Pancreas (tissue), 10 donors: Measurements from ENCODE around the gene COTL1. TPM values are rescaled to one million over a fixed set of nuclear protein-coding genes. Genes with fewer than 3 reads are reported as not detected.
A peak's percentile ranks its signal among the peaks of the same experiment; 100 is the strongest.
"Not testable (repeated sequence)": the region's sequence is repeated elsewhere in the genome, so short reads cannot be mapped to it uniquely, and the experiment has no call there.

Experiments
- ATAC-seq, 4 donors: fragments of 200-7000 bp; cut with Tn5 transposase; one replicate each; pipeline versions ENCODE4 v1.8.0 to v1.9.1; 2020; ENCODE audit warnings: mild to moderate bottlenecking in 4 of 4, moderate library complexity in 4 of 4
- DNase-seq, 6 donors: peaks; one replicate each; pipeline ENCODE4 v3.0.0-alpha.2; 2020
- FAIRE-seq: peaks from 2 replicates; lab custom pipeline; 2012; peaks lifted over from hg19 to GRCh38; lab: Jason Lieb, UNC
- H3K27ac ChIP-seq, 4 donors: fragments of 200-600 bp; sonication (generic); 1 replicate in 3 of 4; 2 replicates in 1 of 4; pipeline versions ENCODE4 v1.5.0 to v1.8.0; 2020
- H3K27me3 ChIP-seq, 4 donors: fragments of 200-600 bp; one replicate each; pipeline ENCODE4 v1.8.0; 2021
- H3K36me3 ChIP-seq, 3 donors: fragments of 200-600 bp; sonication (generic) in 1 of 3; one replicate each; pipeline versions ENCODE4 v1.5.0 to v1.8.0; 2020 to 2021
- H3K4me1 ChIP-seq, 3 donors: fragments of 200-600 bp; one replicate each; pipeline ENCODE4 v1.8.0; 2021
- H3K4me3 ChIP-seq, 4 donors: fragments of 200-600 bp; sonication (generic) in 2 of 4; one replicate each; pipeline versions ENCODE4 v1.5.0 to v1.8.0; 2020 to 2021
- H3K9me3 ChIP-seq, 4 donors: fragments of 200-600 bp; one replicate each; pipeline ENCODE4 v1.8.0; 2021
- CTCF ChIP-seq, 4 donors: fragments of 200-600 bp; sonication (generic) in 3 of 4; IDR thresholded peaks; one replicate each; pipeline versions ENCODE4 v1.5.0 to v1.8.0; 2021; ENCODE audit warnings: antibody characterized with exemption in 4 of 4
- WGBS, 2 donors: extraction: QIAGEN DNeasy Blood & Tissue Kit; methylation state at CpG; one replicate each; pipeline ENCODE4 v1.1.7; 2013; 5-methylcytosine and 5-hydroxymethylcytosine counted together
- intact Hi-C, 3 donors: fragments of 100-400 bp; cut with DNase I; formaldehyde crosslinking; loops; one replicate each; pipeline versions ENCODE4 v1.11.1 to v1.14.2; 2022
- polyA plus RNA-seq, 2 donors: library from polyadenylated mRNA; stranded (reverse); fragments of 200-250 nt; gene quantifications; one replicate each; pipeline ENCODE4 v1.2.3, GENCODE V29; 2013
- total RNA-seq, 6 donors: library from RNA; stranded (reverse); fragmentation: NEBNext Ultra II Directional in 4 of 6; extraction: Animal tissue kit (Norgen Biotek cat#: 25700) in 4 of 6; gene quantifications; one replicate each; pipeline versions ENCODE4 v1.2.1 to v1.2.4, GENCODE V29; 2021 to 2023
- donor health status: healthy with polysubstance abuse.
- donor health status: DM: no; HTN: no; CAD: no; lungs with moderate emphysema.
- donor health status: DM: no; HTN: no; CAD: no.
- donor health status: control.
- donor health status: control.
- donor health status: Bipolar disorder and iron deficiency.
- donor health status: DM: yes; HTN: yes; CAD: no.
- donor health status: DM: no; HTN: no; CAD: no.
- donor health status: DM: no; HTN: no; CAD: no.
- donor health status: DM: yes; HTN: yes; CAD: no.

The COTL1 gene
- total and polyA plus RNA-seq, 8 donors = 6.8 to 44.3 (median 19.1) TPM

- H3K4me3 ChIP-seq = no peak overlapping the region
- intact Hi-C loops = no loop called here
- no peaks in the 10 kb centered on the region for H3K27me3 ChIP-seq
- whole genome bisulfite sequencing, 2 donors = 52 to 54% methylated on average over 29 of the region's 29 CpGs
- DNase-seq (no peak), FAIRE-seq (no peak), ATAC-seq (peak in 3 of 4 donors; percentile 9 to 29 (median 21))
- no peaks in the 10 kb centered on the region for H3K9me3 ChIP-seq
- H3K27ac ChIP-seq = peak overlapping the region in 3 of 4 donors; percentile 10 to 55 (median 12)
- no peaks in the 10 kb centered on the region for H3K36me3 ChIP-seq
- peaks cover 0 to 7% (median 0%) of the 10 kb centered on the region in 3 donors for H3K4me1 ChIP-seq
- TF ChIP-seq CTCF (IDR thresholded peaks at IDR 0.05) = no peak
These were observed 90.9 kb downstream of the COTL1 start for GRCh38 chr16:84526794-84527531.

- DNase-seq, H3K9me3 ChIP-seq, H3K27ac ChIP-seq, H3K36me3 ChIP-seq, H3K4me1 ChIP-seq, H3K4me3 ChIP-seq, H3K27me3 ChIP-seq, intact Hi-C loops, FAIRE-seq: not testable (repeated sequence)
- ATAC-seq = peak in 1 of 4 donors; percentile 29
- 64 to 69% methylated on average over 16 to 19 of the region's 21 CpGs for WGBS, 2 donors
These were observed 92.8 kb downstream of the COTL1 start for GRCh38 chr16:84524941-84525581.

- Histone ChIP-seq H3K4me3 (no peak overlapping the region), H3K9me3 (no peaks in the 10 kb centered on the region), H3K36me3 (no peaks in the 10 kb centered on the region), H3K27me3 (no peaks in the 10 kb centered on the region), H3K4me1 (peaks cover 0 to 7% (median 0%) of the 10 kb centered on the region in 3 donors), H3K27ac (no peak overlapping the region)
- WGBS, 2 donors = 77 to 80% methylated on average over 14 of the region's 14 CpGs
- ATAC-seq = no peak
- intact Hi-C loops = no loop called here
- TF ChIP-seq CTCF (IDR thresholded peaks at IDR 0.05) = no peak
- no peak for FAIRE-seq
- no peak for DNase-seq
These were observed 93.4 kb downstream of the COTL1 start for GRCh38 chr16:84524346-84524920.

- TF ChIP-seq CTCF (IDR thresholded peaks at IDR 0.05) = no peak
- H3K9me3 ChIP-seq = no peaks in the 10 kb centered on the region
- no peaks in the 10 kb centered on the region for H3K27me3 ChIP-seq
- ATAC-seq (no peak), FAIRE-seq (no peak), DNase-seq (no peak)
- H3K27ac ChIP-seq = no peak overlapping the region
- H3K36me3 ChIP-seq = no peaks in the 10 kb centered on the region
- intact Hi-C loops = no loop called here
- H3K4me1 ChIP-seq = no peaks in the 10 kb centered on the region
- H3K4me3 ChIP-seq = no peak overlapping the region
- 66 to 71% methylated on average over 4 of the region's 4 CpGs for WGBS, 2 donors
These were observed 96.4 kb downstream of the COTL1 start for GRCh38 chr16:84521497-84521770.

- no peaks in the 10 kb centered on the region for H3K9me3 ChIP-seq
- WGBS, 2 donors = 55 to 58% methylated on average over 17 of the region's 17 CpGs
- H3K27me3 ChIP-seq = no peaks in the 10 kb centered on the region
- no peak overlapping the region for H3K4me3 ChIP-seq
- FAIRE-seq = no peak
- no peaks in the 10 kb centered on the region for H3K36me3 ChIP-seq
- H3K4me1 ChIP-seq = no peaks in the 10 kb centered on the region
- peak in 2 of 4 donors; percentile 12 to 36 for ATAC-seq
- no peak for DNase-seq
- no peak for TF ChIP-seq CTCF (IDR thresholded peaks at IDR 0.05)
- H3K27ac ChIP-seq = no peak overlapping the region
- intact Hi-C loops = no loop called here
These were observed 97.0 kb downstream of the COTL1 start for GRCh38 chr16:84520725-84521496.
